ENCODE results near the gene RFNG. TPM values are rescaled to one million over a fixed set of nuclear protein-coding genes. Genes with fewer than 3 reads are reported as not detected.
A peak's percentile ranks its signal among the peaks of the same experiment; 100 is the strongest.

The RFNG gene
- total RNA-seq (2021; ENCODE audit: unreplicated experiment) (52.0 TPM), Bru-seq, nascent RNA (percentile 56 among the genes with signal in this experiment), BruChase-seq, experiment 1, labeled RNA remaining after a 6-hour chase (percentile 87 among the genes with signal in this experiment), BruChase-seq, experiment 2, labeled RNA remaining after a 2-hour chase (percentile 77 among the genes with signal in this experiment)
- 53.5 and 62.2 TPM in 2 replicates for polyA plus RNA-seq (2012)
- long read RNA-seq, transcript RFNG-207 (6 exons, 2,082 nt): minor isoform, 9 of 86 reads
- long read RNA-seq, transcript RFNG-201 (8 exons, 1,828 nt): major isoform, 35 of 86 reads
- long read RNA-seq, transcript RFNG-209 (1 exons, 2,886 nt): minor isoform, 10 of 86 reads
- long read RNA-seq, partial matches to known transcripts: 12 of 86 reads
- long read RNA-seq, other reads (novel, unspliced or antisense): 17 of 86 reads

GRCh38 chr17:82051776-82052637, at the start of gene RFNG, which contains the start of gene GPS1:
RFNG (minus strand) TSS chr17:82051811; CDS start chr17:82051766, 45 bp downstream.
GPS1 (plus strand) TSS chr17:82051898; CDS start chr17:82051932, 34 bp downstream.
- RAD21 ChIA-PET (ENCODE audit: low non-redundant PET in 1 of 2, low total read pairs in 2 of 2, uncharacterized antibody in 2 of 2, unreplicated experiment in 2 of 2): no interaction called here
- Histone ChIP-seq H3K27ac (ENCODE audit: low read depth, low read length) (peak within 1 kb of the TSS; percentile 81), H3K9me2 (ENCODE audit: insufficient read depth) (no peaks in the 10 kb centered on the region), H3K27me3 (ENCODE audit: insufficient read depth, low read length) (no peaks in the 10 kb centered on the region), H3K36me3 (ENCODE audit: control insufficient read depth in 1 of 2, insufficient read depth in 2 of 2, low read length in 2 of 2) (peaks cover 14 to 42% of the 10 kb centered on the region in 2 experiments; a peak in 2 of 4 replicates), H3K4me2 (ENCODE audit: low read length) (peak within 1 kb of the TSS; percentile 100), H3K9me3 (ENCODE audit: control insufficient read depth in 1 of 2, insufficient read depth in 1 of 2, low read depth in 1 of 2, low read length in 2 of 2) (no peaks in the 10 kb centered on the region), H3K9ac (ENCODE audit: low read length) (peak within 1 kb of the TSS; percentile 89), H3K79me2 (ENCODE audit: insufficient read depth, low read length) (peaks cover 41% of the 10 kb centered on the region), H4K20me1 (ENCODE audit: insufficient read depth) (no peaks in the 10 kb centered on the region), H3K4me3 (replicated peaks in 1 of 2; ENCODE audit: low read depth in 1 of 2, low read length in 2 of 2) (peak within 1 kb of the TSS; percentile 94 to 99), H2AFZ (ENCODE audit: low read depth, low read length, poor library complexity, severe bottlenecking) (no peak within 1 kb of the TSS), H3K4me1 (ENCODE audit: control insufficient read depth in 1 of 2, insufficient read depth in 2 of 2, low read length in 2 of 2) (peaks cover 13 to 34% of the 10 kb centered on the region in 2 experiments; a peak in 3 of 4 replicates)
- CTCF ChIA-PET: interaction anchor here (1.3 kb wide), 1 partner anchor 14 kb away, joined by 5 read pairs; the partner anchor contains the start of gene DCXR
- TF ChIP-seq POLR2AphosphoS5 (IDR thresholded peaks at IDR 0.05; ENCODE audit: low read depth, low read length): peak; percentile 75
- peak; percentile 43 for TF ChIP-seq ZBTB33 (IDR thresholded peaks at IDR 0.05; ENCODE audit: extremely low read depth, insufficient replicate concordance, low read length)
- peak; percentile 63; the same call in 1 of the 2 replicates for TF ChIP-seq SIN3A (IDR thresholded peaks at IDR 0.05; ENCODE audit: low read depth)
- peak; percentile 73 for TF ChIP-seq YY1 (IDR thresholded peaks at IDR 0.05; ENCODE audit: extremely low read depth, insufficient replicate concordance, low read depth, low read length)
- TF ChIP-seq JUND (IDR thresholded peaks at IDR 0.05): no peak
- TF ChIP-seq ZNF274 (IDR thresholded peaks at IDR 0.05; ENCODE audit: low read depth, low read length): no peak
- TF ChIP-seq MAX (IDR thresholded peaks at IDR 0.05): peak; percentile 92
- TF ChIP-seq ZFX (IDR thresholded peaks at IDR 0.05): peak; percentile 87; the same call in 1 of the 2 replicates
- intact Hi-C loops (cut with micrococcal nuclease): no loop called here
- BruUV-seq (replicated peaks): no TSS peak
- POLR2A ChIA-PET: no interaction called here
- DNase-seq (ENCODE audit: low read depth, low spot score) (no peak), ATAC-seq (peak; percentile 83)
